ENCODE data around the gene CASQ1.

CASQ1 gene

DNA sequence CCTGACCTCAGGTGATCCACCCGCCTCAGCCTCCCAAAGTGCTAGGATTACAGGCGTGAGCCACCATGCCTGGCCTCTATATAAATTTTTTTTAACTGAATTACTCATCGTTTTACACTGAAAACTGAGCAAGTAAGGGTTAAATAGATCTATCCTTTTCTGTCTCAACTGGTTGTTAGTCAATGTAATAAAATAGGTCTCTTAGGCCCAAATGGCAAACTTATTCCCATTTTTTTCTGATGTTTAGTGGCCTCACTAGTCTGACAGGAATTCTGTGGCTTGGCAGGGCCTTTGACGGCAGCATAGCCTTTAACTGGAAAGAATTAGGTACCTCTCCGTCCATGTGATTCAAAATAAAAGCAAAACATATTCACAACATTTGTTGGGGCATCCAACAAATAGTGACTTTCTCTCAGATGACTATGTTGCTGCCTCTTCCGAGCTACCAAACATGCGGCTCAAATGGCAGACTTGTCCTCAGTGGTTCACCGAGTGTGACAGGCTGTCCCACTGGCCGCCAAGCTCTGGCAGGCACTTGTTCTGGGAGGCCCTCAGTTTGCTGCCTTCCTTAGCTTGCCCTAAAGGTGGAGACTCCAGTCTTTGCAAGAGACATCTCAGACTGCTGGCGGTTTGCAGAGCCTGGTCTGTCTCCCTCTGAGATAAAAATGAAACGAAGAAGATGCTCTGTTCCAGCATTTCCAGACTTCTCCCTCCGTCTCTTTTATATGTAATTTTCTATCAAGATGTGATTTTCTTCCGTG lies 21.6 kb upstream of the CASQ1 start:
- DNase-seq: peak; percentile 52

DNA sequence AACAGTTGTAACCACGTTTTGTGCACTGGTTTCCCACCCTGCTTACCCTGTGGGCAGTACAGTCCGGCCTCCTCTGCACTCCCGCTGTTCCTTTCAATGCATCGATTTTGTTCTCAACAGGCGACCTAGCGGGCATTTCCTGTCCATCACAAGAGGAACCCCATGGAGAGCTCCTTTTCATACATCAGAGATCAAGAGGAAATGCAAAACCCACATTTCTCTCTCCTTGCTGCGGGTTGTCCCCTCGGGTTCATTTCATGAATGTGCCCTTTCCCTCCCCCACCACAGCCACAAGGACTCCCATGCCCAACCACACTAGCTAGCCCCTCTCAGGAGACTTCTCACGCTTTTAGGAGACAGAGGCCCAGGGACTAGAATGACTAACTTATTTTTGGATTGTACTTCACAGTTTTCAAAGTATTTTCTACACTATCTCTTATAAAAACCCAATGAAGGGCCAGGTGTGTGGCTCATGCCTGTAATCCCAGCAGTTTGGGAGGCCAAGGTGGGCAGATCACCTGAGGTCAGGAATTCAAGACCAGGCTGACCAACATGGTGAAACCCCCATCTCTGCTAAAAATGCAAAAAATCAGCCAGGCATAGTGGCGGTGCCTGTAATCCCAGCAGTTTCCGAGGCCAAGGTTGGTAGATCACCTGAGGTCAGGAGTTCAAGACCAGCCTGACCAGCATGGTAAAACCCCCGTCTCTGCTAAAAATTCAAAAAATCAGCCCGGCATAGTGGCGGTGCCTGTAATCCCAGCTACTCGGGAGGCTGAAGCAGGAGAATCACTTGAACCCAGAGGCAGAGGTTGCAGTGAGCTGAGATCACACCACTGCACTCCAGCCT lies 20.6 kb upstream of the CASQ1 start:
- no peak for DNase-seq

DNA sequence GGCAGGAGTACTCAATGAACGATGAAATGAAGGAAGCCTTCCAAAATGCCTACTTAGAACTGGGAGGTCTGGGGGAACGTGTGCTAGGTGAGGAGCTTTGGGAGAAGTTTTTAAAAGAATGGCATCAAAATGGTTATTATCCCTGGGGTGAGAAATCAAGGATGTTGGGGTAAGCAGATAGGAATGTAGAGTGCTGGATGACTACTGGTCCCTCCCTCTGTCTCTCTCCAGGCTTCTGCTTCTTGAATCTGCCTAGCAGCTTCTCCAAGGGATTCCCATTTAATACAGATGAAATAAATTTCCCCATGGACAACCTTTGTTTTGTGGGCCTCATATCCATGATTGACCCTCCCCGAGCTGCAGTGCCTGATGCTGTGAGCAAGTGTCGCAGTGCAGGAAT lies 19.0 kb upstream of the CASQ1 start:
- DNase-seq: no peak

DNA sequence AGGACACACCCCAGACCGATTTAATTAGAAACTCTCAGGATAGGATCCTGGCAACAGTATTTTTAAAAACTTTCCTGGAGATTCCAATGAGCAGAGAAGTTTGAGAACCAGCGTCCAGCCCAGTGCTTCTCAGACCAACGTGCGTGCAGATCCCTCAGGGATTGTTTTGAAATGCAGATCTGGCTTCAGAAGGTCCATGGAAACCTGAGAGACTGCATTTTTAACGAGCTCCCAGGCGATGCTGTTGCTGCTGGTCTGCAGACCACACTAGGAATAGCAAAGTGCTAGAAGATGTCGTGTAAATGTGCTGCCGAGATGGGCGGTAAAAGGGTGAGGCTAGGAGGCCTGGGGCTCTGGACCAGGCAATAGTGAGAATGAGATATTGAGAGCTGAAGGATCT lies 18.4 kb upstream of the CASQ1 start:
- no peak for DNase-seq

DNA sequence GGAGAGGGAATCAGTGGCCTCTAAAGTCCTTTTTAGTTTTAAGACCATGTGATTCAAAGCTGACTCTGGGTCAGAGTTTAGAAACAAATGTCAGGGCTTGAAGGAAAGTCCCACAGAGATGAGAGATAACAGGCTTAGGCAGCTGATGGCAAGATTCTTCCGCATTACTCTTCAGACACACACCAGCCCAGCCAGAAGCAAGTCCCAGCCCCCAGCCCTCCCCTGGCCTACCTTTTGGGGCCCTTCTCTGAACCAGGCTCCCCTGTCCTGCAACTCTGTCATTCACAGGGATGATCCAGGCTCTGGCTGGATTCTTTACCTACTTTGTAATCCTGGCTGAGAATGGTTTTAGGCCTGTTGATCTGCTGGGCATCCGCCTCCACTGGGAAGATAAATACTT lies 13.1 kb upstream of the CASQ1 start:
- no peak for DNase-seq

DNA sequence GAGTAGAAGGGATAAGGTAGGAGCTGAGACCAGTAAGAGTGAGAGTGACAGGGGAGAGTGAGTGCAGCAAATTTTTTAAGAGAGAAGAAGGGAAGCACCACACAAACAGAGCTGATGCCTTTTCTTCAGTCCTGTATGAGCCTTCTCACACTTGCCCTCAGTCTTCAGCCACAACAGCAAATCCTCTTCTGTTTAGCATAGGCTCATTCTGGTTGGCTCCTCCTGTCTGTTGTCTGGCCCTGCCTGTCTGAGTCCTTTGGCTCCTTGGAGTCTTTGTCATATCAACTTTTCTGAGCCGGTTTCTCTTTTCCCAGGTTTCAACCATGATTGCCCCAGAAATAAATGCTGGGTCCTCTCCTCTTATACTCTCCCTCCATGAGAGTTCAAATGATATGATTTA lies 12.7 kb upstream of the CASQ1 start:
- DNase-seq: no peak

DNA sequence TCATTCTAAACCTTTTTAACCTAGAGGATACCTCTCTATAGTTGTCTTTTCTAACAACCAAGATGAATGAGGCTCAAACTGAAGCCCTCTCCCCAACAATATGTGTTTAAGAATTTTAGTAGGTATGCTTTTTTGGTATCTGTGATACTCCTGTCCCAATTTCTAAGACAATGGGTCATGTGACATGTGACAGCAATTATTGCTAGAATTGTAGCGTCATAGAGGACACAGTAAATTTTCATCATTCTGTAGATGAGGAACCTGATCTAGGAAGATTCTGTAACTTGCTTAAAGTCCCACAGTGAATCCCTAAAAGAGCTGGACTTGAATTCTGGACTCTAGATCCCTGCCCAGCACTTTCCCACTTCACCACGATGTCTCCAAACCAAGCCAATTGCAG lies 11.6 kb upstream of the CASQ1 start:
- DNase-seq: no peak

DNA sequence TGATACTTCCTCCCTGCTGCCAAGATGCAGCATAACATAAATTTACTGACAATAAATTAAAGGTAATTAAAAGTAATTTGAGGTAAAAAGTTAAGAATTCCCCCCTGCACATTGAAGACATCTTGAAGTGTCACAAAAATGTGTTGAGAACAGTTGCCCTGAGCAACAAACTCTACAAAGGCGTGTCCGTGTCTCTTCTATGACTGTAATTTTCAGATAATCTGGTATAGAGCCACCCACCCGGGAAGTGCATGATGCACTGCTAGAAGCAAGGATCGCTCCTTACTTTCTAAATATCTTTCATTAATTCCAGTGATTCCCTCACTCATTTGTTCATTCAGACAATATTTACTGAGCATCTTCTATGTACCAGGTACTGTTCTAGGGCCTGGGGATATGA lies 11.0 kb upstream of the CASQ1 start:
- no peak for DNase-seq

DNA sequence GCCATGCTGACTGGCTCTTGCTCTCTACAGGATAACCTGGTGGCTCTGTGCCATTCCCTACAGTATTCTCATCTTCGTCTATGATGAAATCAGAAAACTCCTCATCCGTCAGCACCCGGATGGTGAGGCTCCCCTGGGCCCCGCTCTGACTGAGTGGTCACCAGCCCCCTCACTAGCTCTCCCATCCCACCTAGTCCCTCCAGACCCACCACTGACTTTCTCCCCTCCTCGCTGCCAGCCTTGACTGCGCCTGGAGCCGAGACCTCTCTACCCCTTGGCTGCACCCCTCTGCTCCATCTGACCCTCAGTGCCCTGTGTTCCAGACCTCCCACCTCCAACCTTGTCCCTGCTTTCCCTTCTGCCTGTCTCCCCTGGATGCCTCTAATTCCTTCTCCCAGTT lies 4.1 kb upstream of the CASQ1 start:
- DNase-seq: peak; percentile 7

DNA sequence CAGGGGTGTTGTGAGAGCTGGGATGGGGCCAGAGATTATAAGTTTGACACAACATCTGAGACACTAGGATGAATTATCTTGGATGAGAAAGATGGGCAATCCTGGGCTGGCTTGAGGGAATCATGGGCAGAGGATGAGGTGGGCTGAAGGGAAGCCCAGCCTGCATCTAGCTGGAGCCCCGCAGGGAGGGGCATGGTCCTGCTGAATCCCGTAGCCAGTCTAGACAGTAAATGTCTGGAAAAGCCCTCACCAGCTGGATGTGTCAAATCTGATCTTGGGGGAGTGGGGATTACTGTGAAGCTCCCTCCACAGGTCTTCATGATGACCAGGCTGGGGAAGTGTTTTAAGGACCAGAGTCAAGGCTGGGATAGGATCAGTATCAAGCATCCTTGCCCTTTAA lies 3.6 kb upstream of the CASQ1 start:
- peak; percentile 15 for DNase-seq

DNA sequence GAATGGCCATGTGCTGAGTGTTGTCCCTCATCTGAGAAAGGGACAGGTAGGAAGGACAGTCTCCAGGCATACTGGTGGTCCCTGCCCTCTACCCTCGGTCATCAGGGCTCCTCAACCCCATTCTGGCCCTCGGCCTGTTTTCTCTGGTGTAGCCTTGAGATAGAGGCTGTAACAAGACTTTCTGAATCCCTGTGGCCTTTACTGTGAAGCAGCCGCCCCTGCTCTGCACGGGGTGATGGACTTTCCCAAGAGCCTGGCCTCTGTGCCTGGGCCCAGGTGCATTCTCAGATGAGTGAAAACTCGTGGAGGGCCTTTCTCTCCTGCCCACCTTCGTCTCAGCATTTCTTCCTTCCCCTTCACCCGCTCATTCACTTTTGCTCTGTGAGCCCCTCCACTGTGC lies 3.0 kb upstream of the CASQ1 start:
- DNase-seq: peak; percentile 4

DNA sequence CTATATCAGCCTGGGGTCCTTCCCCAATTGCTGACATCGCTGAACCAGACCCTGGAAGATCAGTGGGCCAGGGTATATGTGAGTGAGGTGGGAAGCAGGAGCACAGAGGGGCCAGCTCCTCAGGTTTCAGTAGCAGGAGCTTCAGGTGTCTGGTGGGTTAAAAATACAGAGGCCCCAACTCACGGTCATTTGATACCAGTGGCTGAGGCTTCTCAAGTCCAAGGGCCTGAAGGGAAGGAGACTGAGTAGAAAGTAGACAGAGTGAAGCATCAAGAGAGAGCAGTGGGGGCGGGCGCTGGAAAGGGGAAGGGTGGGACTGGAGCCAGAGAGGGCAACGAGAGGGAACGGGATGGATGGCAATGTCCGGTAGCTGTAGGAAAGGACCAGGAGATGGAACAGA lies 2.0 kb upstream of the CASQ1 start:
- DNase-seq: peak; percentile 8

DNA sequence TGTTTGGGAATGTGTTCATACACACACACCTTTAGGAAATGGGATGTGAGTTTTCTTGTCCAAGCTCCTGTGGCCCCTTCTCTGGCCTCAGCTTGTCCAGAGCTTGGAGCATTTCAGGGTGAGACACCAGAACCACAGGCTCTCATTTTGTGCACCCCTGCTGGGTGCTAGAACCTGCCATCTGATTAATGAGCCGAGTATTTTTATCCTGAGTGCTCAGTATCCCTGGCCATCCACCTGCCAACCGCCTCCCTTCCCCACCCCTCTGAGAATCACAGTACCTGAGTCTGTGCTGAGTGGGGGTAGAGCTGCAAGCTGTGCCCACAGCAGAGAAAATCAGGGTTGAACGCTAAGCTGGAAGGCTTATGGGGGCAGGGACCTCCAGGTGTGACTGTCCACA lies 1.4 kb downstream of the CASQ1 start:
- DNase-seq: no peak

DNA sequence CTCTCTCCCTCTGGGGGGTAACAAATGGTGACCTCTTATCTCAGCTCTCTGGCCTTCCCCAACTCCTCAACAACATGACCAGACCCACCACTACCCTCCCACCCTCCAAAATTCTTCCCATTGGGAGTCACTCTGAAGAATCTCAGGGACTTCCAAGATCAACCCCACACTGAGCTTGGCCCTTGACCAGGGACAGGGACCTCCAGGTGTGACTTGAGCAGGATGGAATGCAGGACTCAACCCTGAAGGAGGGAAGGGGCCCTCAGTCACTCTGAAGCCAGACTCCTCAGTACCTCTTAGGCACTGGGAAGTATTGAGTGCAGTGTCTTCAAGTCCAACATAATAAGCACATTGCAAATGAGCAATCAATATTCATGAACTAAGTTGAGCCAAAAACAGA lies 1.9 kb downstream of the CASQ1 start:
- no peak for DNase-seq

DNA sequence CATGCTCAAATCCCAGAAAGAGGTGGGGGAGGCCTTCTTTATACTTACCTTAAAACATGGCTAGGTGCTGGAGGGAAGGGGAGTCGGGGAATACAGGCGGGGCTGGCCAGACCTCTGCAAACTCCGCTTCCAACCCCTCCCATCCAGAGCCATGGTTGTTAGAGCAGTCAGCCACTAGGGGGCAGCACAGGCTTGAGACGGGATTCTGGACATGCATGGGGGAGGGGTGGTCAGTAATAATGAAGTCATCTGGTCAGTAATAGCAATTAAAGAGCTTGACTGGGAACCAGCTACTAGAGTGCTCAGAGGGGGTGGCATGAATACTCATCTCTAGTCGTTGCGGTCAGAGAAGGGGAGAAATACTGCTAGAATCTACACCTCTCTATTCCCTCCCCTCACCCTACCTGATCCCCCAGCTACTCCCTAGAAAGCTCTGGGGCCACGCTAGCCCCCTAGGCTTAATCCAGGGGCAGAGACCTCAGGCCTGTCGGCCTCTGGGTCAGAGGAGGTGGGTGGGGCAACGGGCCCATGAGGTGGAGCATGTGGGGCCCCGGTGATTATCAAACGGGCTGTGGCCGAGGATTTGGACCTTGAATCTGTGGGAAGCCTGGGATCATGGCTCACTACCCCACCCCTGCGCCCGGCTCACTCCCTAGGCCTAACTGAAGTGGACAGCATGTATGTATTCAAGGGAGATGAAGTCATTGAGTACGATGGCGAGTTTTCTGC lies 2.9 kb downstream of the CASQ1 start:
- peak; percentile 90 for DNase-seq

DNA sequence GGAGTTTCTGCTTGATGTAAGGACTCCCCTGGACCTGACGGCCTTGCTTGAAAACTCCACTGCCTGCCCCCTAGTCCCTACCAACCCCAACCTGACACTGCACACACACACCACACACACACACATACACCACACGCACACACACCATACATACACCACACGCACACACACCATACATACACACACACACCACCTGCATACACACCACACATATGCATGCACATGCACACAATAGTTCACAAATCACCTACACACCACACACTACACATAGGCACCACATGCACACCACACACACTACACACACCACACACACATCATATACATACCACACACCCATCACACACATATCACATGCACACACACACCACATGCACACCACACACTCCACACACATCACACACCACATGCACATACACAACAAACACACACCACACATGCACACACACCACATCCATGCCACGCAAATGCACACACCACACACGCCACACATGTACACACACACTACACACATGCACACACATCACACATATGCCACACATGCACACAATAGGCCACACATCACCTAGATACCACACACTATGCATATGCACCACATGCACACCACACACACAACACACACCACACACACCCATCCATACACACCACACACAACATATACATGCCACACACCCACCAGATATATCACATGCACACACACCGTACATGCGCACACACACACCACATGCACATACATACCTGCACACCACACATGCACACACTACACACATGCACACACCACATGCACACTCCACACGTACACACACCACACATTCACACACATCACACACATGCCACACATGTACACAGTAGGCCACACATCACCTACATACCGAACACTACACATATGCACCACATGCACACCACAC lies 3.7 kb downstream of the CASQ1 start:
- no peak for DNase-seq

DNA sequence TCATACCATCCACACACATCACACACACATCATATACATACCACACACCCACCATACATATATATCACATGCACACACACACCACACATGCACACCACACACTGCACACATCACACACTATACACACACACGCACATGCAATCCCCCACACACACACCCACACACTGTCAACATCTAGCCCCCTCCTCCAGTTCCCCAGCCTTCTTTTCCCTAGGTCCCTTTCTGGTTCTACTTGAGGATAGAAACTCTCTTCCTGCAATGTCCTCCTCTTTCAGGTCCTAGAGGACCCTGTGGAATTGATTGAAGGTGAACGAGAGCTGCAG lies 4.3 kb downstream of the CASQ1 start:
- DNase-seq: no peak

DNA sequence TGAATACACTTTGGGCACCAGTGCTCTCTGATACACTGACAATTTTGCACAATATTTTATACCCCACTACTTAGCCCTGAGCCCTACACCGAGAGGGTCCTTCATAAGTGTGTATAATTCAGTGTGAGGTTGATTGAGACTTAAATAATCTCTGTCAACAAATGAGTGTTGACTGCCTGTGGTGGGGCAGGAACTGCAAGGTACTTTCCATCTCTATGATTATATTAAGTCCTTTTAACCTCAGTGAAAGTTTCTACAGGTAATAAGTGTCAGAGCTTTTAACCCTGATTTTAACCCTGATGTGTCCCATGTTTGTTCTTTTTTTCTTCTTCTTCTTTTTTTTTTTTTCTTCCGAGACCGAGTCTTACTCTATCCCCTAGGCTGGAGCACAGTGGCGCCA lies 5.8 kb downstream of the CASQ1 start:
- DNase-seq: no peak

DNA sequence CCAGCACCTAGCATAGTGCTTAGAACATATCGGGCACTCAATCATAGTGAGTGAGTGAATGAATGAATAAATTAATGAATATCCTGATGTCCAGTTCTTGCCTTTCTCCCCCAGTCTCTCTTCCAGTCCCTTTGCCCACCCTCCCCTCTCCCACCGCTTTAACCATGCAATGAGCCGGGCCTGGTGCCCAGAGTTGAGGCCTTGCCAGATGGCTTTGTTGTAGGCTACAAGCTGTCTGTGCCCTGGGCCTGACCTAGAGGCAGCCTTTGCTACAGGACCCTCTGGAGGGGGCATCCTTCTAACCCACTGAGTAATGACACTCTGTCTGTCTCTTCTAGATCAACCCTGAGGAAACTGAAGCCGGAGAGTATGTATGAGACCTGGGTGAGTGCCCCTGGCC lies 6.9 kb downstream of the CASQ1 start:
- peak; percentile 21 for DNase-seq

DNA sequence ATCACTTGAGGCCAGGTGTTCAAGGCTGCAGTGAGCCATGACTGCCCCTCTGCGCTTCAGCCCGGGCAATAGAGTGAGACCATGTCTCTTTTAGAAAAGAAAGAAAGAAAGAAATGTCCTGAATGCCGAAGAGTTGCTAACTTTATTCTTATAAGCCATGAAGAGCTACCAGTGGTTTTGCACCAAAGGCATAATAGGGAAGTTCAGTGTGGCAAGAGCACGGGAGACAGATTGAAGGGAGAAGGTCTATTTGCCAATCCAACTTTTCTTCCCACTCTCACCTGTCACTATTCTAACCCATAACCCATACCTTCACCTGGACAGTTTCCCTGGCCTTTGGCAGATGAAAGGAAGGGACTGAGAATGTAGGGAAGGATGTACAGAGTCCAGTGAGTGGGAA lies 10.4 kb downstream of the CASQ1 start:
- DNase-seq: peak; percentile 2

DNA sequence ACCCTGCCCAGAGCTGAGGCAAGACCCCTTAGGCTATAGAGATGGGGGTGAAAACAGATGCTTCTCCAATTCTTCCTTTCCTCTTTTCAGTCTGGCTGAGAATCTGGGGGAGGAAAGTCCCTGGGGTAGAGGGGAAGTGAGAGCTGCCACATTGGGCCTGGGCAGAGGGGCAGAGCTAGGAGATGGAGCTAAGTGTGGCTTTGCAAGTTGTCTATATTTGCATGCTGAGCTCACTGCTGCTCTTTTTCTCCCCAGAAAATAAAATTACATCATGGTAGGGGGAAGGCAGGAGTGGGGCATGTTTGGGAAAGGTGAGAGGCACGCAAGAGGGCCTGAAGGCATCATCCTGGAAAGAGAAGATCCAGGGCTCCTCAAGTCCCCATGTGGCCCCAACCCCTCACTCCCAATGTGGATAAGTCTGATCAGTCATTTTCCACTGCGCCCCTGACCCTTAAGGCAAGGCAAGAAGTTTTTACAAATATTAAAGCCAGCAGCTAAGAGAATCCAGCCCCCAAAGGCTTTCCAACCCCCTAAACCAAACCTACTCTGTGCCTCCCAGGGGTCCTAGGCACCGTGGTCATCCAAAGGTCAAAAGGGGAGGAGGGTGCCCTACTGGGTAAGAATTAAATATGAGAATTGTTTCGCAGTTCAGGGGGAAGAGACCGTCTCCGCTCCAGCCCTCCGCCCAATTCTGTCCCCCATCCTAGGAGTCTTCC lies 14.3 kb downstream of the CASQ1 start:
- DNase-seq: no peak

Data from right hindlimb (tissue), 1 donor.